ENCODE measurements around the gene RRBP1. TPM values are rescaled to one million over a fixed set of nuclear protein-coding genes. Genes with fewer than 3 reads are reported as not detected.

RRBP1 gene
- total RNA-seq, 1 donor from 2014 or later, result 144 TPM

DNA sequence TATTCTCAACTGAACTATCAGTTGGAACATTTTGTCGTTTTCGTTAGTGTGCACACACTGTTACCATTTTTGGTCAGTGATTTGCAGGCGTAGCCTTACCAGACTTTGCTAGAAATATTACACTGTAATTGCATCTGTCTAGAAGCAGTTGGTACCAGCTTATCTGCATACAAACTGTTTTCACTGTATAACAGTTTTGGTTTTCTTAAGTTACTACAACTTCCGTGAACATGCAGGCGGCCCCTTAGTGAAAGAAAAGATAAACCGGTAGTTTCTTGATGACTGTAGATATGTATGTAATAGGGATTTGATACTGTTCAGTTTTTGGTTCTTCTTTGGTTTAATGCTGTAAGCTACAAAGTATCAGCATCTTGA lies 110.9 kb downstream of the RRBP1 start:
- DNase-seq, result peak; percentile 31

- DNase-seq, result peak; percentile 80
Measured at GRCh38 chr20:17570347-17571152, 111.5 kb downstream of the RRBP1 start.

- peak; percentile 97 for DNase-seq
Measured at GRCh38 chr20:17569616-17570346, 112.3 kb downstream of the RRBP1 start, which contains the start of gene DSTN. DSTN (plus strand) TSS chr20:17570075; CDS start chr20:17570209, 134 bp downstream.

DNA sequence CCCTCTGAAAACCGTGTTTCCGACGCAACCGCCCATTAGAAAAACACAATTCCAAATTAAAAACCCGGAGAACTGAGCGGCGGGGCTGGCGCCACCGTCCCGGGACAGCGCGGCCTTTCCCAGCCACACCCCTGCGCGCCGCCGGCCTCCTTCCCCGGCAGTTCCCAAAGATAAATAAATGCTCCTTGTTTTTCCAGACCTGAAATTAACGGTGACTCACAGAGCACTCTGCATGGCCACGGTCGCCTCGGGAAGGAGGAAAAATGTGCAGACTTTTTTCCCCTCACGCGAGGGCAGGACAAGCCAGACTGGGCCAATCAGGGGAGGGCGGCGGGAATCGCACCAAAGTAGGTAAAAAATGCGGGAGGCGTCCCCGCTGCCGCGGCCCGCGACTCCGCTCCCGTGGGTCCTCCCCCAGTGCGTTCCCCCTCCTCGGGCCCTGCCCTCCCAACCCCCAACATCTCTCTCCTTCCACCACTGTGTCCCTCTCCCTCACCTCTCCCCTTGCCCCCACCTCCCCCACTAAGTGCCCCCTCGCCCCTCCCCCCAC lies 113.0 kb downstream of the RRBP1 start:
- peak; percentile 87 for DNase-seq

- DNase-seq, result peak; percentile 28
Measured at GRCh38 chr20:17568045-17568788, 113.8 kb downstream of the RRBP1 start.

DNA sequence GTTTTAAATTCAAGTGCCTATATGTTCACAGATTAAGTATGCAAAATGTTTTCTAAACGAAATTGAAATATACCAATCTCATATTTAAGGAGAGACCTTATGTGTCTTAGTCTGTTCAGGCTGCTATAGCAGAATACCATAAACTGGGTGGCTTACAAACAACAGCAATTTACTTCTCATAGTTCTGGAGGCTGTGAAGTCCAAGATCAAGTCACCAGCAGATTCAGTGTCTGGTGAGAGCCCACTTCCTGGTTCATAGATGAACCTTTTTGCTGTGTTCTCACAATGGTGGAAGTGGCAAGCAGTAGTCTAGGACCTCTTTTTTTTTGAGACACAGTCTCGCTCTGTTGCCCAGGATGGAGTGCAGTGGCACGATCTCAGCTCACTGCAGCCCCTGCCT lies 115.7 kb downstream of the RRBP1 start:
- no peak for DNase-seq

GRCh38 chr20:17565169-17565845 lies 116.7 kb downstream of the RRBP1 start:
- no peak for DNase-seq

Other genes starting within 250 kb of the RRBP1 start
- 1.6 TPM for gene BFSP1, start 150.9 kb downstream of the RRBP1 start, total RNA-seq
- gene DSTN, start 112.2 kb downstream of the RRBP1 start, total RNA-seq, result 244 TPM
- not detected for gene BANF2, start 17.7 kb upstream of the RRBP1 start, total RNA-seq